ENCODE data around the gene MDGA2. TPM values are rescaled to one million over a fixed set of nuclear protein-coding genes. Genes with fewer than 3 reads are reported as not detected.
"Not testable (repeated sequence)": the region's sequence is repeated elsewhere in the genome, so short reads cannot be mapped to it uniquely, and the experiment has no call there.

MDGA2 gene
- polyA plus RNA-seq, 1 experiment = not detected

DNA sequence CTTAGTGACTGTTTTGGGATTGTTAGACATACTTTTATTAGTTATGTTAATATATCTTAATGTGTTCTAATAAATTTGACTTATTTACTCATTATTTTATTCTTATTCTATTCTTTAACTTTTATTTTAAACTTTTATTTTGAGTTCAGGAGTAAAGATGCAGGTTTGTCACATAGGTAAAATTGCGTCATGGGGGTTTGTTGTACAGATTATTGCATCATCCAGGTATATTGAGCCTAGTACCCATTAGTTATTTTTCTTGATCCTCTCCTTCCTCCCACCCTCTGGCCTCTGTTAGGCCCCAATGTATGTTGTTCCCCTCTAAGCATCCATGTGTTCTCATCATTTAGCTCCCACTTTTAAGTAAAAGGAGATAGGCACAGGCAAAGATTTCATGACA, 495.5 kb downstream of the MDGA2 start:
- DNase-seq (ENCODE audit: low read depth, low spot score) = no peak
- Histone ChIP-seq H3K27me3 (ENCODE audit: control insufficient read depth, insufficient read depth, low read length) (no peaks in the 10 kb centered on the region), H3K9me3 (ENCODE audit: control insufficient read depth, insufficient read depth, low read length) (0 out of 2 replicates have a peak, but pooled peaks cover 3% of the 10 kb centered on the region), H3K4me3 (ENCODE audit: low read depth, low read length) (no peak overlapping the region), H3K27ac (ENCODE audit: low read depth, low read length) (no peak overlapping the region)
- POLR2A ChIA-PET = no interaction called here
- CTCF ChIA-PET = no interaction called here
- TF ChIP-seq, protein P1, sequence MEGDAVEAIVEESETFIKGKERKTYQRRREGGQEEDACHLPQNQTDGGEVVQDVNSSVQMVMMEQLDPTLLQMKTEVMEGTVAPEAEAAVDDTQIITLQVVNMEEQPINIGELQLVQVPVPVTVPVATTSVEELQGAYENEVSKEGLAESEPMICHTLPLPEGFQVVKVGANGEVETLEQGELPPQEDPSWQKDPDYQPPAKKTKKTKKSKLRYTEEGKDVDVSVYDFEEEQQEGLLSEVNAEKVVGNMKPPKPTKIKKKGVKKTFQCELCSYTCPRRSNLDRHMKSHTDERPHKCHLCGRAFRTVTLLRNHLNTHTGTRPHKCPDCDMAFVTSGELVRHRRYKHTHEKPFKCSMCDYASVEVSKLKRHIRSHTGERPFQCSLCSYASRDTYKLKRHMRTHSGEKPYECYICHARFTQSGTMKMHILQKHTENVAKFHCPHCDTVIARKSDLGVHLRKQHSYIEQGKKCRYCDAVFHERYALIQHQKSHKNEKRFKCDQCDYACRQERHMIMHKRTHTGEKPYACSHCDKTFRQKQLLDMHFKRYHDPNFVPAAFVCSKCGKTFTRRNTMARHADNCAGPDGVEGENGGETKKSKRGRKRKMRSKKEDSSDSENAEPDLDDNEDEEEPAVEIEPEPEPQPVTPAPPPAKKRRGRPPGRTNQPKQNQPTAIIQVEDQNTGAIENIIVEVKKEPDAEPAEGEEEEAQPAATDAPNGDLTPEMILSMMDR (IDR thresholded peaks at IDR 0.05; ENCODE audit: low read depth, low read length) = no peak

DNA sequence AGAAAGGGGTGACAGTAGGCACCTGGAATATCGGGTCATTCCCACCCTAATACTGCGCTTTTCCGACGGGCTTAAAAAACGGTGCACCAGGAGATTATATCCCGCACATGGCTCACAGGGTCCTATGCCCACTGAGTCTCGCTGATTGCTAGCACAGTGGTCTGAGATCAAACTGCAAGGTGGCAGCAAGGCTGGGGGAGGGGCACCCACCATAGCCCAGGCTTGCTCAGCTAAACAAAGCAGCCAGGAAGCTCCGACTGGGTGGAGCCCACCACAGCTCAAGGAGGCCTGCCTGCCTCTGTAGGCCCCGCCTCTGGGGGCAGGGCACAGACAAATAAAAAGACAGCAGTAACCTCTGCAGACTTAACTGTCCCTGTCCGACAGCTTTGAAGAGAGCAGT, 503.5 kb downstream of the MDGA2 start:
- DNase-seq (ENCODE audit: low read depth, low spot score); CTCF ChIA-PET; POLR2A ChIA-PET; H3K27ac ChIP-seq (ENCODE audit: low read depth, low read length); H3K9me3 ChIP-seq (ENCODE audit: control insufficient read depth, insufficient read depth, low read length); H3K27me3 ChIP-seq (ENCODE audit: control insufficient read depth, insufficient read depth, low read length); H3K4me3 ChIP-seq (ENCODE audit: low read depth, low read length): not testable (repeated sequence)

DNA sequence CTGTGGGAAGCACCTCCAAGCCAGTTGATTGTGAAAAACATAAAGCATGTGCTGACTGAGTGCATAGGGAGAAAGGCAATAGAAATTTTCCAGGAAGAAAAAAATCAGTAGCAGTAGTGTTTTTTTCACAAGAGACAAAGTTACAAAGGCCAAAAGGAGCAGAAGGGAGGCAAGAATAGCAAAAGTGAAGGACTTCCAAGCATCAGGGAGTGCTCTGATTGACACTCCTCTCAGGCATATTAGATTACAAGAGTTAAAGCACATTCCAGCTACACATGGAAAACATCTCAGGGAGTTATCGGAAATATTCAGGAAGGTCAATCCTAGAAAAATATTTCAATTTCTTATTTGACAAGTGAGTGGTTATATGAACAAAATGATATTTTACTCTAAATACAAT, 508.0 kb downstream of the MDGA2 start:
- Histone ChIP-seq H3K27ac (ENCODE audit: low read depth, low read length) (no peak overlapping the region), H3K4me3 (ENCODE audit: low read depth, low read length) (no peak overlapping the region), H3K27me3 (ENCODE audit: control insufficient read depth, insufficient read depth, low read length) (no peaks in the 10 kb centered on the region), H3K9me3 (ENCODE audit: control insufficient read depth, insufficient read depth, low read length) (peaks cover 15% of the 10 kb centered on the region)
- ChIA-PET POLR2A (no interaction called here), CTCF (no interaction called here)
- TF ChIP-seq, protein P1 (IDR thresholded peaks at IDR 0.05; ENCODE audit: low read depth, low read length) = no peak
- no peak for DNase-seq (ENCODE audit: low read depth, low spot score)

DNA sequence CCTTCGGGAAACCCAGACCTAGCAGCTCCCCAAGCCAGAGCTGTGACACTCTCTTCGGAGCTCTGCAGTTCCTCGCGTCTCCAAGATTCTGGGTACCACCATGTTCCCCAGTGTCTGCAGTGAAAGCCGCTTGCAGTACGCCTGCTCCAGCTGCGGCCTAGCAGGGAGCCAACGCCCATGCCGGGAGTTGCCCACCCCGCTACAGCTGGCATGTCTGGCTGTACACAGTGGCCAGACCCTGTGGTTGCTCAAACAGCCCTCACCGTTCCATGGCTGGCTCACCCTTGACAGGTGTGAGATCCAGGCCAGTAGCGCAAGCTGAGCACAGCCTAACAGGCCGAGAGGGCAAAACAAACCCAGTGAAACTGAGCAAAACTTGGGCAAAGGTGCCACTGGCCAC, 520.0 kb downstream of the MDGA2 start:
- CTCF ChIA-PET = interaction anchor here (0.6 kb wide), 1 partner anchor 73 kb away, joined by 3 read pairs; no protein-coding TSS in a partner anchor
- TF ChIP-seq, protein P1 (IDR thresholded peaks at IDR 0.05; ENCODE audit: low read depth, low read length) = no peak
- Histone ChIP-seq H3K9me3 (ENCODE audit: control insufficient read depth, insufficient read depth, low read length) (peaks cover 33% of the 10 kb centered on the region), H3K4me3 (ENCODE audit: low read depth, low read length) (no peak overlapping the region), H3K27me3 (ENCODE audit: control insufficient read depth, insufficient read depth, low read length) (no peaks in the 10 kb centered on the region), H3K27ac (ENCODE audit: low read depth, low read length) (no peak overlapping the region)
- DNase-seq (ENCODE audit: low read depth, low spot score) = no peak
- POLR2A ChIA-PET = no interaction called here

DNA sequence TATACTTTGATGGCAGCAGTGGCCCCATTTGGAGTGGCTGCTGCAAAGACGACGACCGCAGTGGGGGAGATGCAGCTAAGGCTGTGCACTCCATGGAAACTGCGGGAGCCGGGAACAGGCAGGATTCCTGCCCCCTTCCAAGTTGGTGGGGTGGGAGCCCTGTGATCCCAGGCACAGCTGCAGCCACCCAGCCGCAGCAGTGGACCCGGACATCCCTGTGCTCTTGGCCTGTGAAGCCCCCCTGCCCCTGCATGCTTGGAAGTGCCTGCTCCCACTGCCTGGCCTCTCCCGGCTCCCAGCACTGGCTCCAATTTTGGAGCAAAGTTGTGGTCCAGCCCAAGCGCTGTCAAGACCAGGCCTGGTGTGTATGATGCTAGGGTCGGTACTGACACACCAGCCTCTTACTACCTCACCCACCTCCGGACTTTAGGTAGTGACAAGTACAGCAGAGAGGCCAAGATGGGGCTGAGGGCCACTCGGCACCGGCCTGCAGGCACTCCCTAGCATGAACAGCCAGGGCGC, 521.1 kb downstream of the MDGA2 start:
- Histone ChIP-seq H3K27me3 (ENCODE audit: control insufficient read depth, insufficient read depth, low read length) (no peaks in the 10 kb centered on the region), H3K4me3 (ENCODE audit: low read depth, low read length) (no peak overlapping the region), H3K27ac (ENCODE audit: low read depth, low read length) (no peak overlapping the region), H3K9me3 (ENCODE audit: control insufficient read depth, insufficient read depth, low read length) (peaks cover 33% of the 10 kb centered on the region)
- POLR2A ChIA-PET = no interaction called here
- no peak for DNase-seq (ENCODE audit: low read depth, low spot score)
- CTCF ChIA-PET = no interaction called here
- TF ChIP-seq, protein P1 (IDR thresholded peaks at IDR 0.05; ENCODE audit: low read depth, low read length) = no peak

DNA sequence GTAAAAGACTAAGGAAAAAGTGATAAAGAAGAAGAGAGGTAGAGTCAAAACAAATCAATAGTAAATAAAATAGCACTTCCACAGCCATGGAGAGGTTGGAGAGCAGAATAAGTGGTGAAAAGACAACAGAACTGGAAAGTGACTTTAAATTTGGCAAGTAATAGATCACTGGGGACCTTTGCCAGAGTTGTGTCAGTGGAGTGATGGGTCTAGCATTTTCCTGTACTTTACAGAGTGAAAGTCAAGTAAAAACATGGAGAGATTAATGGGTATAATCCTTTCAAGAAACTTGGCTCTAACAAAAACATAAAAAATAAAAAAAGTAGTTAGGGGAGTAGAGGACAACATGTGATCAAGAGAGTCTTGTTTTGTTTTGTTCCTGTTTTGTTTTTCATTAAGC, 521.7 kb downstream of the MDGA2 start:
- POLR2A ChIA-PET = no interaction called here
- peaks cover 33% of the 10 kb centered on the region for H3K9me3 ChIP-seq (ENCODE audit: control insufficient read depth, insufficient read depth, low read length)
- H3K27me3 ChIP-seq (ENCODE audit: control insufficient read depth, insufficient read depth, low read length) = no peaks in the 10 kb centered on the region
- TF ChIP-seq, protein P1 (IDR thresholded peaks at IDR 0.05; ENCODE audit: low read depth, low read length) = no peak
- H3K27ac ChIP-seq (ENCODE audit: low read depth, low read length) = no peak overlapping the region
- H3K4me3 ChIP-seq (ENCODE audit: low read depth, low read length) = no peak overlapping the region
- CTCF ChIA-PET = no interaction called here
- no peak for DNase-seq (ENCODE audit: low read depth, low spot score)

All from AG04450 (cell line).